Sigmoid colon (tissue), 7 donors: ENCODE measurements around the gene STAM2. TPM values are rescaled to one million over a fixed set of nuclear protein-coding genes. Genes with fewer than 3 reads are reported as not detected.
A peak's percentile ranks its signal among the peaks of the same experiment; 100 is the strongest.
"Not testable (repeated sequence)": the region's sequence is repeated elsewhere in the genome, so short reads cannot be mapped to it uniquely, and the experiment has no call there.

Experiments
- DNase-seq: peaks from one replicate; pipeline ENCODE4 v3.0.0-alpha.2; 2019
- H3K27ac ChIP-seq, 4 donors: fragments of 200-600 bp; sonication (generic); one replicate each; pipeline ENCODE4 v1.5.1; 2016 to 2019; ENCODE audit warnings: mild to moderate bottlenecking in 1 of 4
- H3K27me3 ChIP-seq, 3 donors: fragments of 200-600 bp; sonication (generic); one replicate each; pipeline ENCODE4 v1.5.1; 2019; ENCODE audit warnings: mild to moderate bottlenecking in 1 of 3
- H3K36me3 ChIP-seq, 4 donors: fragments of 200-600 bp; sonication (generic); one replicate each; pipeline ENCODE4 v1.5.1; 2016 to 2019
- H3K4me1 ChIP-seq, 4 donors: fragments of 200-600 bp; sonication (generic); one replicate each; pipeline ENCODE4 v1.5.1; 2017 to 2019
- H3K4me3 ChIP-seq, 4 donors: fragments of 200-600 bp; sonication (generic); one replicate each; pipeline ENCODE4 v1.5.1; 2017 to 2019; ENCODE audit warnings: mild to moderate bottlenecking in 2 of 4, moderate library complexity in 1 of 4
- H3K9me3 ChIP-seq, 4 donors: fragments of 200-600 bp in 3 of 4; sonication (generic) in 3 of 4; one replicate each; pipeline versions ENCODE4 v1.5.1 to v1.6.1; 2013 to 2019
- EP300 ChIP-seq, 4 donors: sonication (generic); formaldehyde crosslinking; IDR thresholded peaks; one replicate each; pipeline ENCODE4 v1.6.1; 2017; ENCODE audit warnings: antibody characterized with exemption in 4 of 4
- POLR2A ChIP-seq, 2 donors: fragments of 450-650 bp; IDR thresholded peaks; one replicate each; pipeline ENCODE4 v1.6.1; 2016; ENCODE audit warnings: antibody characterized with exemption in 2 of 2, mild to moderate bottlenecking in 2 of 2, moderate library complexity in 2 of 2
- POLR2AphosphoS5 ChIP-seq, 4 donors: sonication (generic); formaldehyde crosslinking; IDR thresholded peaks; one replicate each; pipeline ENCODE4 v1.6.1; 2017; ENCODE audit warnings: antibody characterized with exemption in 4 of 4
- WGBS, 2 donors: extraction: QIAGEN DNeasy Blood & Tissue Kit; methylation state at CpG; one replicate each; pipeline ENCODE4 v1.1.7; 2013; 5-methylcytosine and 5-hydroxymethylcytosine counted together
- intact Hi-C: fragments of 100-400 bp; cut with DNase I; formaldehyde crosslinking; loops from one replicate; pipeline ENCODE4 v1.15.1; 2023
- polyA plus RNA-seq, 3 donors: library from polyadenylated mRNA; stranded (reverse); fragments of 200-250 nt; gene quantifications; one replicate each; pipeline ENCODE4 v1.2.3, GENCODE V29; 2013
- total RNA-seq, 4 donors: library from RNA; depleted of rRNA; stranded (reverse); fragments of >200 nt; gene quantifications; one replicate each; pipeline ENCODE4 v1.1.0, GENCODE V29; 2016
- TF ChIP-seq, protein P1 (sequence below), 4 experiments: fragments of 450-650 bp in 3 of 4; fragments of 200-600 bp in 1 of 4; IDR thresholded peaks; one replicate each; pipeline ENCODE4 v1.5.1; 2016 to 2019; ENCODE audit warnings: antibody characterized with exemption in 4 of 4, mild to moderate bottlenecking in 3 of 4, moderate library complexity in 2 of 4
- donor health status: healthy with polysubstance abuse.
- donor health status: Bipolar disorder and iron deficiency.
- donor health status: healthy.

The STAM2 gene
- total and polyA plus RNA-seq, 7 donors = 9.0 to 36.7 (median 26.3) TPM

DNA sequence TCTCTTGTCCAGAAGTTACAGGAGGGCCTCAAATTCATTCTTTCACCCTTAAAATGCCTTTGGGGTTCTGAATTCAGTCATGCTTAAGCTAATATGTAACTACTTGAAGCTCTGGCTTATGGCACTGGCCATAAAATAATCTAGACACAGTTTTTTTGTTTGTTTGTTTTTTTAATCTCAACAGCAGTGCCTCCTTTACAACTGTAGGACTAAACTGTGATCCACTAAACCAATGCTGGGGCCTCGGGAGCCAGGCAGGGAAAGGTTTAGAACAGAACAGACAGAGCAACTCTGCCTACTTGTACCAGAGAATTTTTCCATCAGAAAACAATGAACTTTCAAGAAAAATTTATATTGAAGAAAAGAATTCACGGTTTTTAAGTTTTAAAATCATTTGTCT is 1.7 kb downstream of the STAM2 start:
- H3K9me3 ChIP-seq = no peaks in the 10 kb centered on the region
- intact Hi-C loops = loop anchor here (2.0 to 5.0 kb wide), 3 partner anchors 137 to 545 kb away; partner anchors contain the start of genes ARL5A and ARL6IP6
- no peaks in the 10 kb centered on the region for H3K36me3 ChIP-seq
- H3K4me3 ChIP-seq = peak overlapping the region in 1 of 4 donors; percentile 70
- DNase-seq = no peak
- TF ChIP-seq, protein P1, sequence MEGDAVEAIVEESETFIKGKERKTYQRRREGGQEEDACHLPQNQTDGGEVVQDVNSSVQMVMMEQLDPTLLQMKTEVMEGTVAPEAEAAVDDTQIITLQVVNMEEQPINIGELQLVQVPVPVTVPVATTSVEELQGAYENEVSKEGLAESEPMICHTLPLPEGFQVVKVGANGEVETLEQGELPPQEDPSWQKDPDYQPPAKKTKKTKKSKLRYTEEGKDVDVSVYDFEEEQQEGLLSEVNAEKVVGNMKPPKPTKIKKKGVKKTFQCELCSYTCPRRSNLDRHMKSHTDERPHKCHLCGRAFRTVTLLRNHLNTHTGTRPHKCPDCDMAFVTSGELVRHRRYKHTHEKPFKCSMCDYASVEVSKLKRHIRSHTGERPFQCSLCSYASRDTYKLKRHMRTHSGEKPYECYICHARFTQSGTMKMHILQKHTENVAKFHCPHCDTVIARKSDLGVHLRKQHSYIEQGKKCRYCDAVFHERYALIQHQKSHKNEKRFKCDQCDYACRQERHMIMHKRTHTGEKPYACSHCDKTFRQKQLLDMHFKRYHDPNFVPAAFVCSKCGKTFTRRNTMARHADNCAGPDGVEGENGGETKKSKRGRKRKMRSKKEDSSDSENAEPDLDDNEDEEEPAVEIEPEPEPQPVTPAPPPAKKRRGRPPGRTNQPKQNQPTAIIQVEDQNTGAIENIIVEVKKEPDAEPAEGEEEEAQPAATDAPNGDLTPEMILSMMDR (IDR thresholded peaks at IDR 0.05) = no peak
- H3K27me3 ChIP-seq = no peaks in the 10 kb centered on the region
- H3K4me1 ChIP-seq = peaks cover 0 to 41% (median 23%) of the 10 kb centered on the region in 4 donors
- H3K27ac ChIP-seq = peak overlapping the region in 1 of 4 donors; percentile 6
- WGBS, 2 donors = 17 to 64% methylated on average over 2 of the region's 2 CpGs

DNA sequence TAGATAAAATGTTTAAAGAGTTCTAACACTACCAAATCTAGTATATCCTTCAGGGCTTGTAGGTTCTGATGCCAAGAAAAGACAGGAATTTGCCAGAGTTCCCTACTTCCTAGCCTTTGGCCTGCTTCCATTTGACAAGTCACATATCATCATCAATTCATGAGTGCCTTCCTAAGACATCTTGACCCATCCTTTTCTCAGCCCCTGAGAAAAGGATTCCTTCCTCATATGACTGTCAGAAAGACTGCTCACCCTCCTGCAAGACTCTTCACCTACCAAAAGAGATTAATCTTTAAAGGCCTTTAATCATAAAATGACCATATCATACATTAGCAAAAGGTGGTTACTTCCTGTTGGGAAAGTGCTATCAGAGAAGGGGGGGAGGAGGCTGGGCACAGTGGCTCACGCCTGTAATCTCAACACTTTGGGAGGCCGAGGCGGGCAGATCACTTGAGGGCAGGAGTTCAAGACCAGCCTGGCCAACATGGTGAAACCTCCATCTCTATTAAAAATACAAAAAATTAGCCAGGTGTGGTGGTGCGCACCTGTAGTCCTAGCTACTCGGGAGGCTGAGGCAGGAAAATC is 3.3 kb downstream of the STAM2 start:
- H3K36me3 ChIP-seq, H3K9me3 ChIP-seq, H3K4me3 ChIP-seq, H3K27me3 ChIP-seq, DNase-seq: not testable (repeated sequence)
- H3K4me1 ChIP-seq = peaks cover 0 to 52% (median 29%) of the 10 kb centered on the region in 4 donors
- peak overlapping the region; percentile 10 to 64 (median 51) for H3K27ac ChIP-seq
- intact Hi-C loops = loop anchor here (5.0 kb wide), 1 partner anchor 135 kb away; no protein-coding TSS in a partner anchor
- WGBS, 2 donors = 49 to 76% methylated on average over 5 of the region's 5 CpGs

DNA sequence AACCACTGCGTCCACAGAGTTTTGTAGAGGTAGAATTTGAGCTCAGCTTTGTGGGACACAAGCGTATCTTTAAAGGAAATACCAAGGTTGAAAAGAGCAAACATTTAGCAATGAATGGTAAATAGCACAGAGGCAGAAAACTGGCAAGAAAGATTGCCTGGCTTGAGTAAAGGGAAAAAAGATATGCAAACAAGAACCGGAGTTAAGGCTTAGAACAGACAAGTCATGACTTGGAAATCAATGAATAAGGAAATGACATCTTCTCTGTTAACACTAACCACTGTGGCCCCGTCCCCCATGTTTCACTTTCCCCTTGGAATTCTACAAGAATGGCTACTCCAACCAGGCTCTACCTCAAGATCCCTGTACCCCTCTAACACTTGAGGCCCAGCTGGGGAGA is 3.8 kb downstream of the STAM2 start:
- no peaks in the 10 kb centered on the region for H3K36me3 ChIP-seq
- peaks cover 0 to 58% (median 33%) of the 10 kb centered on the region in 4 donors for H3K4me1 ChIP-seq
- DNase-seq = no peak
- no peak for TF ChIP-seq POLR2A (IDR thresholded peaks at IDR 0.05)
- TF ChIP-seq EP300 (IDR thresholded peaks at IDR 0.05) = no peak
- TF ChIP-seq POLR2AphosphoS5 (IDR thresholded peaks at IDR 0.05) = no peak
- TF ChIP-seq, protein P1 (IDR thresholded peaks at IDR 0.05) = no peak
- H3K4me3 ChIP-seq = no peak overlapping the region
- H3K27me3 ChIP-seq = no peaks in the 10 kb centered on the region
- WGBS, 2 donors = 10 to 48% methylated on average over 4 of the region's 4 CpGs
- intact Hi-C loops = loop anchor here (5.0 kb wide), 1 partner anchor 134 kb away; no protein-coding TSS in a partner anchor
- H3K27ac ChIP-seq = peak overlapping the region; percentile 10 to 64 (median 51)
- H3K9me3 ChIP-seq = no peaks in the 10 kb centered on the region

DNA sequence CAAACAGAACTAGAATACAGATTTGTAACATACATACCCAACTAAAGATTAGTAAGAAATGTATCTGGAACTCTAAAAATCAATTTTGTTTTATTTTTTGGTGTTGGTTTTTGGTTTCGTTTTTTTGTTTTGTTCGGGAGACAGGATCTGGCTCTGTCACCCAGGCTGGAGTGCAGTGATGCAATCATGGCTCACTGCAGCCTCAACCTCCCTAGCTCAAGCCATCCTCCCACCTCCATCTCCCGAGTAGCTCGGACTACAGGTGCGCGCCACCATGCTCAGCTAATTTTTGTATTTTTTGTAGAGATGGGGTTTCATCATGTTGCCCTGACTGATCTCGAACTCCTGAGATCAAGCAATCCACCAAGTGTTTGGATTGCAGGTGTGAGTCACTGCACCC is 6.4 kb downstream of the STAM2 start:
- H3K27me3 ChIP-seq, H3K27ac ChIP-seq, H3K9me3 ChIP-seq, intact Hi-C loops, H3K36me3 ChIP-seq, DNase-seq, H3K4me3 ChIP-seq: not testable (repeated sequence)
- WGBS, 2 donors = 88% methylated on average over 7 of the region's 7 CpGs
- peaks cover 0 to 67% (median 42%) of the 10 kb centered on the region in 4 donors for H3K4me1 ChIP-seq

DNA sequence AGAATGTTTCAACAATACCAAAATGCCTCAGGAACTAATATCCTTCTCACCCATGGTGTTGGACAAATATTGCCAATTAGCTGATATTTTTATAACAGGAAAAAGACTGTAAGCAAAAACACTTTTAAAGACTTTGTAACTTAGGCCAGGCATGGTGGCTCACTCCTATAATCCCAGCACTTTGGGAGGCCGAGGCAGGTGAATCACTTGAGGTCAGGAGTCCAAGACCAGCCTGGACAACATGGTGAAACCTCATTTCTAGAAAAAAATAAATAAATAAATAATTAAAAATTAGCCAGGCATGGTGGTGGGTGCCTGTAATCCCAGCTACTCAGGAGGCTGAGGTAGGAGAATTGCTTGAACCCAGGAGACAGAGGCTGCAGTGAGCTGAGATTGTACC is 8.1 kb downstream of the STAM2 start:
- Histone ChIP-seq H3K4me1 (peaks cover 0 to 60% (median 34%) of the 10 kb centered on the region in 4 donors), H3K4me3 (peak overlapping the region in 1 of 4 donors; percentile 0)
- intact Hi-C loops = not testable (repeated sequence)

DNA sequence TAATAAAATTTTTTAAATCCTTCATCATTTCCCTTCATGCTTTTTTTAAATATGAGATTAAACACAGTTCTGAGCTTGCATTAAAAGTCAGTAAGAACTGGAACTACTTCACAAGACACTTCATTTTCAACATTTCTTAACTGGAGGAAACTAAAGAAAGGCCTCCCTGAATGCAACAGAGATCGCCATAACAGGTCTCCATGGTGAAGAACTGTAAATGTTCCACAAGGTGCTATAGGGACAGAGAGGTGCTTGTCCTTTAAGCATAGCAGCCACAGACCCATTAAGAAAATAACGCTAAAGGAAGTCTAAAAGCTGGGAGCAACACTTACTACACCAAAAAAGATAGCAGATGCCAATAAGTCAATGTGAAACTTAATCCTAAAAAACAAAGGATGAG is 8.5 kb downstream of the STAM2 start:
- Histone ChIP-seq H3K4me1 (peaks cover 0 to 56% (median 32%) of the 10 kb centered on the region in 4 donors), H3K27ac (peak overlapping the region in 3 of 4 donors; percentile 25 to 55 (median 48)), H3K36me3 (no peaks in the 10 kb centered on the region), H3K27me3 (no peaks in the 10 kb centered on the region), H3K9me3 (no peaks in the 10 kb centered on the region), H3K4me3 (peak overlapping the region in 2 of 4 donors; percentile 0 to 5)
- no peak for DNase-seq
- intact Hi-C loops = no loop called here
- TF ChIP-seq EP300 (IDR thresholded peaks at IDR 0.05) (no peak), POLR2AphosphoS5 (IDR thresholded peaks at IDR 0.05) (no peak), POLR2A (IDR thresholded peaks at IDR 0.05) (no peak)
- TF ChIP-seq, protein P1 (IDR thresholded peaks at IDR 0.05) = no peak
- WGBS, 2 donors = 66 to 87% methylated on average over 2 of the region's 2 CpGs

More for the DNA sequence above, 8.1 kb downstream of the STAM2 start:
- not testable (repeated sequence) for H3K27me3 ChIP-seq, DNase-seq, H3K36me3 ChIP-seq, H3K9me3 ChIP-seq
- peak overlapping the region in 1 of 4 donors; percentile 55 for H3K27ac ChIP-seq
- WGBS, 2 donors = 44 to 88% methylated on average over 1 of the region's 1 CpG
